Pancreas (tissue), 10 donors: ENCODE results near the gene BPIFB4. TPM values are rescaled to one million over a fixed set of nuclear protein-coding genes. Genes with fewer than 3 reads are reported as not detected.

ENCODE experiments used
- ATAC-seq, 4 donors: fragments of 200-7000 bp; cut with Tn5 transposase; one replicate each; pipeline versions ENCODE4 v1.8.0 to v1.9.1; 2020; ENCODE audit warnings: mild to moderate bottlenecking in 4 of 4, moderate library complexity in 4 of 4
- DNase-seq, 6 donors: peaks; one replicate each; pipeline ENCODE4 v3.0.0-alpha.2; 2020
- FAIRE-seq: peaks from 2 replicates; lab custom pipeline; 2012; peaks lifted over from hg19 to GRCh38; lab: Jason Lieb, UNC
- H3K27ac ChIP-seq, 4 donors: fragments of 200-600 bp; sonication (generic); 1 replicate in 3 of 4; 2 replicates in 1 of 4; pipeline versions ENCODE4 v1.5.0 to v1.8.0; 2020
- H3K27me3 ChIP-seq, 4 donors: fragments of 200-600 bp; one replicate each; pipeline ENCODE4 v1.8.0; 2021
- H3K36me3 ChIP-seq, 3 donors: fragments of 200-600 bp; sonication (generic) in 1 of 3; one replicate each; pipeline versions ENCODE4 v1.5.0 to v1.8.0; 2020 to 2021
- H3K4me1 ChIP-seq, 3 donors: fragments of 200-600 bp; one replicate each; pipeline ENCODE4 v1.8.0; 2021
- H3K4me3 ChIP-seq, 4 donors: fragments of 200-600 bp; sonication (generic) in 2 of 4; one replicate each; pipeline versions ENCODE4 v1.5.0 to v1.8.0; 2020 to 2021
- H3K9me3 ChIP-seq, 4 donors: fragments of 200-600 bp; one replicate each; pipeline ENCODE4 v1.8.0; 2021
- CTCF ChIP-seq, 4 donors: fragments of 200-600 bp; sonication (generic) in 3 of 4; IDR thresholded peaks; one replicate each; pipeline versions ENCODE4 v1.5.0 to v1.8.0; 2021; ENCODE audit warnings: antibody characterized with exemption in 4 of 4
- WGBS, 2 donors: extraction: QIAGEN DNeasy Blood & Tissue Kit; methylation state at CpG; one replicate each; pipeline ENCODE4 v1.1.7; 2013; 5-methylcytosine and 5-hydroxymethylcytosine counted together
- intact Hi-C, 3 donors: fragments of 100-400 bp; cut with DNase I; formaldehyde crosslinking; loops; one replicate each; pipeline versions ENCODE4 v1.11.1 to v1.14.2; 2022
- polyA plus RNA-seq, 2 donors: library from polyadenylated mRNA; stranded (reverse); fragments of 200-250 nt; gene quantifications; one replicate each; pipeline ENCODE4 v1.2.3, GENCODE V29; 2013
- total RNA-seq, 6 donors: library from RNA; stranded (reverse); fragmentation: NEBNext Ultra II Directional in 4 of 6; extraction: Animal tissue kit (Norgen Biotek cat#: 25700) in 4 of 6; gene quantifications; one replicate each; pipeline versions ENCODE4 v1.2.1 to v1.2.4, GENCODE V29; 2021 to 2023
- donor health status: healthy with polysubstance abuse.
- donor health status: DM: no; HTN: no; CAD: no; lungs with moderate emphysema.
- donor health status: DM: no; HTN: no; CAD: no.
- donor health status: control.
- donor health status: control.
- donor health status: Bipolar disorder and iron deficiency.
- donor health status: DM: yes; HTN: yes; CAD: no.
- donor health status: DM: no; HTN: no; CAD: no.
- donor health status: DM: no; HTN: no; CAD: no.
- donor health status: DM: yes; HTN: yes; CAD: no.

BPIFB4 gene
- total and polyA plus RNA-seq, 8 donors: not detected

GRCh38 chr20:33059741-33060390 is 19.6 kb upstream of the BPIFB4 start:
- intact Hi-C loops: no loop called here
- no peaks in the 10 kb centered on the region for H3K9me3 ChIP-seq
- H3K27ac ChIP-seq: no peak overlapping the region
- WGBS, 2 donors: 85 to 86% methylated on average over 22 of the region's 22 CpGs
- TF ChIP-seq CTCF (IDR thresholded peaks at IDR 0.05): no peak
- no peaks in the 10 kb centered on the region for H3K36me3 ChIP-seq
- no peaks in the 10 kb centered on the region for H3K4me1 ChIP-seq
- ATAC-seq: no peak
- H3K27me3 ChIP-seq: no peaks in the 10 kb centered on the region
- no peak for FAIRE-seq
- no peak overlapping the region for H3K4me3 ChIP-seq
- DNase-seq: peak in 1 of 6 donors; percentile 48

GRCh38 chr20:33061658-33062028 is 17.8 kb upstream of the BPIFB4 start:
- no peaks in the 10 kb centered on the region for H3K4me1 ChIP-seq
- FAIRE-seq (no peak), ATAC-seq (no peak), DNase-seq (no peak)
- intact Hi-C loops: no loop called here
- no peaks in the 10 kb centered on the region for H3K27me3 ChIP-seq
- no peak overlapping the region for H3K27ac ChIP-seq
- H3K9me3 ChIP-seq: no peaks in the 10 kb centered on the region
- no peak overlapping the region for H3K4me3 ChIP-seq
- H3K36me3 ChIP-seq: no peaks in the 10 kb centered on the region
- no peak for TF ChIP-seq CTCF (IDR thresholded peaks at IDR 0.05)
- WGBS, 2 donors: 83 to 84% methylated on average over 14 of the region's 14 CpGs

- intact Hi-C loops: no loop called here
- no peak overlapping the region for H3K4me3 ChIP-seq
- no peaks in the 10 kb centered on the region for H3K27me3 ChIP-seq
- no peaks in the 10 kb centered on the region for H3K4me1 ChIP-seq
- H3K36me3 ChIP-seq: no peaks in the 10 kb centered on the region
- ATAC-seq: no peak
- H3K27ac ChIP-seq: no peak overlapping the region
- no peak for TF ChIP-seq CTCF (IDR thresholded peaks at IDR 0.05)
- no peak for FAIRE-seq
- 63 to 64% methylated on average over 9 of the region's 9 CpGs for WGBS, 2 donors
- no peak for DNase-seq
- no peaks in the 10 kb centered on the region for H3K9me3 ChIP-seq
Observed at GRCh38 chr20:33062105-33062824, 17.2 kb upstream of the BPIFB4 start.

- intact Hi-C loops: no loop called here
Observed at GRCh38 chr20:33062825-33063149, 16.7 kb upstream of the BPIFB4 start.

More at GRCh38 chr20:33062825-33063149, 16.7 kb upstream of the BPIFB4 start:
- no peak for TF ChIP-seq CTCF (IDR thresholded peaks at IDR 0.05)
- WGBS, 2 donors: 53 to 62% methylated on average over 1 of the region's 1 CpG
- no peaks in the 10 kb centered on the region for H3K36me3 ChIP-seq
- H3K9me3 ChIP-seq: no peaks in the 10 kb centered on the region
- no peak overlapping the region for H3K27ac ChIP-seq
- H3K27me3 ChIP-seq: no peaks in the 10 kb centered on the region
- FAIRE-seq (no peak), DNase-seq (no peak), ATAC-seq (no peak)
- H3K4me1 ChIP-seq: no peaks in the 10 kb centered on the region
- no peak overlapping the region for H3K4me3 ChIP-seq
